Kidney epithelial cell (primary cell): ENCODE data around the gene MROH7. TPM values are rescaled to one million over a fixed set of nuclear protein-coding genes. Genes with fewer than 3 reads are reported as not detected.

ENCODE experiments used
- DNase-seq: peaks from one replicate; pipeline ENCODE4 v3.0.0-alpha.2; 2010; ENCODE audit warnings: low read depth
- H3K27me3 ChIP-seq: 2 replicates; pipeline ENCODE4 v1.6.0; 2011; ENCODE audit warnings: low read length; ENCODE audit not compliant: control insufficient read depth, insufficient read depth
- H3K36me3 ChIP-seq: 2 replicates; pipeline ENCODE4 v1.5.1; 2011; ENCODE audit warnings: low read length; ENCODE audit not compliant: control insufficient read depth, insufficient read depth
- H3K4me3 ChIP-seq: 2 replicates; pipeline ENCODE4 v1.5.1; 2011; ENCODE audit warnings: low read depth, mild to moderate bottlenecking, control low read depth, low read length
- CTCF ChIP-seq: IDR thresholded peaks from 2 replicates; pipeline ENCODE4 v1.5.1; 2011; ENCODE audit warnings: mild to moderate bottlenecking, moderate library complexity, low read length, control low read depth, inconsistent platforms; ENCODE audit not compliant: insufficient read depth, poor library complexity, severe bottlenecking
- total RNA-seq: library from RNA; depleted of rRNA; stranded (reverse); fragments of >200 nt; gene quantifications from 2 replicates; pipeline ENCODE4 v1.2.3, GENCODE V29; 2015

The MROH7 gene
- total RNA-seq, 1 donor from 2014 or later: not detected

DNA sequence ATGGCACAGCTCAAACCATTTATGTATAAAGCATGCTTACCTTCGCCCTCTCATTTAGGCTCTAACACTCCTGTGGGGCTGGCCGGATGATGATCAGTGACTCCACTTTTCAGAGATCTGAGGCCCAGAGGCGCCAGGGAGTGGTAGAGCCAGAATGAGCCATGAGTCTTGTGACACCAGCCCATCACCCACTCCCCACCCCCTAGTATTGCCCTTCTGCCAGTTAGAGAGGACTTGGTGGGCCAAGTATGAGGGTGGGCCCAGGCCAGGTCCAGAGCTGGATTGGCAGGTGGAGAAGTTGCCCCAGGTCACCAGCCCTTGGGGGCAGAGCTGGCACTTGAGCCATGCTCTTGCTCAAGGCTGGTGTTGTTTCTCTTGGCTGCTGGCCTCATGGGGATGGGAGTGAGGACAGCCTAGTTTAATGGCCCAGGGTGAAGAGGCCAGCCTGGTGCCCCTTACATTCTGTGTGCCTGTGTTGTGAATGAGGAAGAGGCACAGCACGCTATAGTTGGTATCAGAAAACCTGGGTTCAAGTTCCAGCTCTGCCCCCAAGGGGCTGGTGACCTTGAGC is 43.8 kb downstream of the MROH7 start:
- Histone ChIP-seq H3K4me3 (no peak overlapping the region), H3K27me3 (peaks cover 9% of the 10 kb centered on the region), H3K36me3 (no peaks in the 10 kb centered on the region)
- DNase-seq: no peak
- no peak for TF ChIP-seq CTCF

GRCh38 chr1:54686155-54686554 is 44.6 kb downstream of the MROH7 start:
- H3K36me3 ChIP-seq: no peaks in the 10 kb centered on the region
- no peak overlapping the region for H3K4me3 ChIP-seq
- no peak for TF ChIP-seq CTCF
- H3K27me3 ChIP-seq: peaks cover 13% of the 10 kb centered on the region
- DNase-seq: no peak

DNA sequence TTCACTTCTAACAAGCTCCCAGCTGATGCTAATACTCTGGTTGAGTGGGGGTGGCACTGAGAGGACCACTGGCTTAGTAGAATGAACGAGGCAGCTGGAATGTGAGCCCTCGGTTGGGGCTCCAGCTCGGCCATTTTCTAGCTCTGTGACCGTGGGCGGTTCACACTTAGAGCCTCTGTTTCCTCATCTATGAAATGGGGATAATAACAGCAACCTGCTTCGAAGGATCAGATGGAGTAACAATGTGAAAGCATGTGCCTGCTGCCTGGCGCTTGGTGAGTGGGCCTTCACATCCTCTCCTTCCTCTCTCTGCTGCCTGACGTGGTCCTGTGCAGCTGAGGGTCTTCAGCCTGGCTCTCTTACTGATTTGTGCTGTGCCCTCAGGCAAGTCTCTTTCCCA is 53.2 kb downstream of the MROH7 start:
- peaks cover 8% of the 10 kb centered on the region for H3K27me3 ChIP-seq
- no peaks in the 10 kb centered on the region for H3K36me3 ChIP-seq
- H3K4me3 ChIP-seq: no peak overlapping the region
- DNase-seq: no peak
- no peak for TF ChIP-seq CTCF

- Histone ChIP-seq H3K4me3 (no peak overlapping the region), H3K27me3 (peaks cover 8% of the 10 kb centered on the region), H3K36me3 (no peaks in the 10 kb centered on the region)
- TF ChIP-seq CTCF: no peak
- DNase-seq: no peak
Measured at GRCh38 chr1:54695221-54695620, 53.6 kb downstream of the MROH7 start.

DNA sequence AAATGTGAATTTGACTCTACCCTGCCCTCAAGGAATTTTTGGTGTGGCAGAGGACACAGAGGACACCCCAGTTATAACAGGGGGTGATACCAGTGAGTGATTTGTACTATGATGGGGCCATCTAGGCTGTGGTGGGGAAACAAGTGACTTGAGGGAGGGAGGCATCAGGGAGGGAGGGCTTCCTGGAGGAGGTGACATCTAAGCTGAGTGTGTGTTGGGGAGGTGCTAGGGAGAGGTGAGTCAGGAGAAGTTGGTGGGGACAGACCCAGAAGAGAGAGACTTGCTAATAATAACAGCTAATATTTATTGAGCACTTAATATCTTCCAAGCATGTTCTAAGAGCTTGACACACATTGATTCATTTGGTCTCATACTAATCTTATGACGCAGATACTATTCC is 54.2 kb downstream of the MROH7 start:
- TF ChIP-seq CTCF: no peak
- Histone ChIP-seq H3K27me3 (peaks cover 5% of the 10 kb centered on the region), H3K4me3 (no peak overlapping the region), H3K36me3 (no peaks in the 10 kb centered on the region)
- no peak for DNase-seq

DNA sequence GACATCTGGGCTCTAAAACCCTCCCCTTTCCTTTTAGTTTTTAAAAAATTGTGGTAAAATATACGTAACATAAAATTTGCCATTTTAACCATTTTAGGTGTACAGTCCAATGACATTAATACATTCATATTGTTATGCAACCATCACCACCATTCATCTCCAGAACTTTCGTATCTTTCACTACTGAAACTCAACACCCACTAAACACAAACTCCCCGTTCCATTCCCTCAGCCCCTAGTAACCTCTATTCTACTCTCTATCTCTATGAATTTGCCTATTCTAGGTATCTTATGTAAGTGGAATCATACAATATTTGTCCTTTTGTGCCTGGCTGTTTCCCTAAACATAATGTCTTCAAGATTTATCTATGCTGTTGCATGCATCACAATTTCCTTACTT is 54.7 kb downstream of the MROH7 start:
- TF ChIP-seq CTCF: no peak
- H3K4me3 ChIP-seq: no peak overlapping the region
- H3K27me3 ChIP-seq: peaks cover 3% of the 10 kb centered on the region
- no peaks in the 10 kb centered on the region for H3K36me3 ChIP-seq
- no peak for DNase-seq
